ENCODE measurements around the gene APLP2.

Gene APLP2

DNA sequence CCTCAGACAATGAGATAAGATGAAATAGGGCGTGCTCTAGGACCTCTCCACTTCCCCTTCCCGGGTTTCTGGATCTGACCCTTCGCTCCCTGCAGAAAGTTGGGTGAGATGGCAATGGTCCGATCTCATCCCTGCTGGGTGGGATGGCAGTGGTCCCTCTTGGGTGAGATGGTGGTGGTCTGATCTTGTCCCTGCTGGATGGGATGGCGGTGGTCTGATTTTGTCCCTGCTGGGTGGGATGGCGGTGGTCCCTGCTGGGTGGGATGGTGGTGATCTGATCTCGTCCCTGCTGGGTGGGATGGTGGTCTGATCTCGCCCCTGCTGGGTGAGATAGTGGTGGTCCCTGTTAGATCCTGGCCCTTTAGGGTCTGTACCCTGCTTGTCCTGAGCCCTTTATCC is 111.2 kb downstream of the APLP2 start:
- Histone ChIP-seq H3K9me3 (no peaks in the 10 kb centered on the region), H3K36me3 (no peaks in the 10 kb centered on the region), H3K27ac (no peak overlapping the region), H3K27me3 (no peaks in the 10 kb centered on the region), H3K4me3 (ENCODE audit: low read depth in 1 of 2, low read length in 1 of 2) (no peak overlapping the region), H3K4me1 (ENCODE audit: control insufficient read depth in 1 of 2, insufficient read depth in 1 of 2, low read depth in 1 of 2, low read length in 1 of 2) (peaks cover 0 to 7% of the 10 kb centered on the region in 2 experiments)
- no peak for TF ChIP-seq CTCF (IDR thresholded peaks at IDR 0.05)

GRCh38 chr11:130181295-130182272 is 111.9 kb downstream of the APLP2 start:
- no peak overlapping the region for H3K27ac ChIP-seq
- H3K9me3 ChIP-seq = no peaks in the 10 kb centered on the region
- H3K36me3 ChIP-seq = no peaks in the 10 kb centered on the region
- no peak overlapping the region for H3K4me3 ChIP-seq (ENCODE audit: low read depth in 1 of 2, low read length in 1 of 2)
- no peak for TF ChIP-seq CTCF (IDR thresholded peaks at IDR 0.05)
- no peaks in the 10 kb centered on the region for H3K27me3 ChIP-seq
- peaks cover 0 to 7% of the 10 kb centered on the region in 2 experiments for H3K4me1 ChIP-seq (ENCODE audit: control insufficient read depth in 1 of 2, insufficient read depth in 1 of 2, low read depth in 1 of 2, low read length in 1 of 2)

DNA sequence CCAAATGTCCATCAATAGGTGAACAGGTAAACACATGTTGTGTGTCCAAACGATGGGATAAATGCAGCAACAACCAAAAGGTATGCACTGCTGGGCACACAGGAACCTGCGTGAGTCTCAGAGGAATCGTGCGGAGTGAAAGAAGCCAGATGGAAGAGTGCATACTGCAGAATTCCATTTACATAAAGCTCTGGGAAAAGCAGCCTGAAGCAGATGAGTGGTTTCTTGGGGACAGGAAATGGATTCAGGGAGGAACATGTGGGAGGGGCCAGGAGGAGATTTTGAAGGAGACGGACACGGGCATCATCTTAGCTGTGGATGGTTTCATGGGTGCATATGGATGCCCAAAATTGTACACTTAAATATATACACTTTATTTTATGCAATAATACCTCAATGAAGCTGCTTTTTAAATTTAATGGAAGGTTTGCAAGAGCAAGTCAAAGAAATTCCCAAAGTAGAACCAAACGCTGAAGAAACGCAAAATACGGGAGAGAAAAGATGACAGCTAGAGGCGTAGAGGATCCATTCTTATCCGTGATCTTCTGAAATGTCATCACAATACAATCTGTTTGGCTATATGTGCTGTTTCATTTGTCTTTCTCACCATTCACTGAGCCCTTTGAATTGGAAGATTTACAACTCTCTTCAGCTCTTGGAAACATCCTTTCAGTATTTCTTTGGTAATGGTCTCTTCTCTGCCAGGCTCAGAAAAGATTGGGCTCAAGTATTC is 114.3 kb downstream of the APLP2 start:
- Histone ChIP-seq H3K36me3 (no peaks in the 10 kb centered on the region), H3K27me3 (no peaks in the 10 kb centered on the region), H3K4me1 (ENCODE audit: control insufficient read depth in 1 of 2, insufficient read depth in 1 of 2, low read depth in 1 of 2, low read length in 1 of 2) (no peaks in the 10 kb centered on the region), H3K27ac (no peak overlapping the region), H3K9me3 (no peaks in the 10 kb centered on the region), H3K4me3 (ENCODE audit: low read depth in 1 of 2, low read length in 1 of 2) (no peak overlapping the region)
- no peak for TF ChIP-seq CTCF (IDR thresholded peaks at IDR 0.05)

DNA sequence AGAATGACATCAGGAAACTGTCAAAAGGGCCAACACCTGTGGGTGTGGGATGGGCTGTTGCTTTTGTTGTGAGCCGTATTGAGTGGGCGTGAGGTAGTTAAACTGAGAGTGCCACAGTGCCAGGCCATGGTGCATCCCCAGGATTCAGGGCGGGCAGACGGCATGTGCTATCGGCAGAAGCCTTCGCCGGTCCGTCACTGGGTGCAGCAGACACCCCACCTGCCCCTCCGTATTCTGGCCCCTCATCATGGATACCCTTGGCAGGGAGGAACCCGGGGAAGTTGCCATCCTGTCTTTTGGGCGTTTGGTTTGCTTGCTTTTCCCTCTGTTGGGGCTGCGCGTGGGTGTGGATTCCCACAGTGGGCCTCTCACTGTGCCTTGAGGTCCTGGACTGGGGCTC is 117.4 kb downstream of the APLP2 start:
- no peak overlapping the region for H3K4me3 ChIP-seq (ENCODE audit: low read depth in 1 of 2, low read length in 1 of 2)
- no peaks in the 10 kb centered on the region for H3K27me3 ChIP-seq
- H3K4me1 ChIP-seq (ENCODE audit: control insufficient read depth in 1 of 2, insufficient read depth in 1 of 2, low read depth in 1 of 2, low read length in 1 of 2) = no peaks in the 10 kb centered on the region
- no peaks in the 10 kb centered on the region for H3K9me3 ChIP-seq
- no peak overlapping the region for H3K27ac ChIP-seq
- no peak for TF ChIP-seq CTCF (IDR thresholded peaks at IDR 0.05)
- no peaks in the 10 kb centered on the region for H3K36me3 ChIP-seq

DNA sequence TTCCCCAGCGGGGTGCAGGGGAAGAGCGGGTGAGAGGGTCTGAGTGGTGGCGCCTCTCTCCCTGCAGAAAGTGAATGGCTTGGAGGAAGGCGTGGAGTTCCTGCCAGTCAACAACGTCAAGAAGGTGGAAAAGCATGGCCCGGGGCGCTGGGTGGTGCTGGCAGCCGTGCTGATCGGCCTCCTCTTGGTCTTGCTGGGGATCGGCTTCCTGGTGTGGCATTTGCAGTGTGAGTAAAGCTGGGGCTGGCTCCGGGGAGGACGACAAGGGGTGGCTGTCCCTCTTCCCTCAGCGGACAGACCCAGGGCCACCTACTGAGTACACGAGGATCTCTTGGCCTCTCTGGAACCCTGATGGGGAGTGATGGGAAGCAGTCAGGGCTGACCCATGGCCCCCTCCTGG is 118.4 kb downstream of the APLP2 start:
- no peaks in the 10 kb centered on the region for H3K36me3 ChIP-seq
- no peaks in the 10 kb centered on the region for H3K27me3 ChIP-seq
- H3K9me3 ChIP-seq = no peaks in the 10 kb centered on the region
- no peaks in the 10 kb centered on the region for H3K4me1 ChIP-seq (ENCODE audit: control insufficient read depth in 1 of 2, insufficient read depth in 1 of 2, low read depth in 1 of 2, low read length in 1 of 2)
- H3K27ac ChIP-seq = no peak overlapping the region
- no peak for TF ChIP-seq CTCF (IDR thresholded peaks at IDR 0.05)
- H3K4me3 ChIP-seq (ENCODE audit: low read depth in 1 of 2, low read length in 1 of 2) = no peak overlapping the region

Measured in neutrophil (primary cell).